OCI-LY3 (cell line): Measurements from ENCODE around the gene LARP1.

ENCODE experiments used
- H2AFZ ChIP-seq: fragments of 200-600, 300-600 bp; shearing (Covaris generic); 2 replicates; pipeline ENCODE4 v1.6.0; 2014; ENCODE audit warnings: antibody characterized with exemption, low read depth, low read length
- H3K27ac ChIP-seq: fragments of 200-600, 300-600 bp; sonication (generic); 2 replicates; pipeline ENCODE4 v1.5.1; 2014; ENCODE audit warnings: mild to moderate bottlenecking, low read length, moderate library complexity, mixed read lengths
- H3K27me3 ChIP-seq: fragments of 200-600, 300-600 bp; sonication (generic); 2 replicates; pipeline ENCODE4 v1.6.1; 2014; ENCODE audit warnings: low read depth, low read length, mixed read lengths
- H3K36me3 ChIP-seq: fragments of 200-600, 300-600 bp; sonication (generic); replicated peaks from 2 replicates; pipeline ENCODE3; 2014; ENCODE audit warnings: low read depth, low read length, mixed read lengths
- H3K4me1 ChIP-seq: fragments of 300-600, 200-600 bp; sonication (generic); 2 replicates; pipeline ENCODE4 v1.6.1; 2014; ENCODE audit warnings: low read length, mixed read lengths
- H3K4me2 ChIP-seq: fragments of 200-600, 300-600 bp; sonication (generic); 2 replicates; pipeline ENCODE4 v1.6.1; 2014; ENCODE audit warnings: low read length, mixed read lengths
- H3K4me3 ChIP-seq: fragments of 300-600, 200-600 bp; sonication (generic); 2 replicates; pipeline ENCODE4 v1.5.1; 2014; ENCODE audit warnings: antibody characterized with exemption, mild to moderate bottlenecking, low read length, moderate library complexity
- H3K79me2 ChIP-seq: fragments of 300-600, 200-600 bp; shearing (Covaris generic); 2 replicates; pipeline ENCODE4 v1.6.1; 2014; ENCODE audit warnings: mild to moderate bottlenecking, low read length, mixed read lengths
- H3K9ac ChIP-seq: fragments of 300-600, 200-600 bp; shearing (Covaris generic); 2 replicates; pipeline ENCODE4 v1.6.0; 2014; ENCODE audit warnings: mild to moderate bottlenecking, low read length, moderate library complexity
- H3K9me3 ChIP-seq: fragments of 200-600, 300-600 bp; shearing (Covaris generic); 2 replicates; pipeline ENCODE4 v1.6.1; 2014; ENCODE audit warnings: low read length, mixed read lengths; ENCODE audit not compliant: insufficient read depth
- H4K20me1 ChIP-seq: fragments of 200-600, 300-600 bp; sonication (generic); 2 replicates; pipeline ENCODE4 v1.6.1; 2016; ENCODE audit warnings: low read length, mixed read lengths; ENCODE audit not compliant: insufficient read depth
- EZH2phosphoT487 ChIP-seq: fragments of 200-600 bp; shearing (Covaris generic); IDR thresholded peaks from 2 replicates; pipeline ENCODE4 v1.6.1; 2018; ENCODE audit warnings: antibody characterized with exemption, mixed run types, low read depth
- TF ChIP-seq, protein P1 (sequence below): fragments of 200-600, 300-600 bp; sonication (generic); IDR thresholded peaks from 2 replicates; pipeline ENCODE4 v1.5.1; 2014; ENCODE audit warnings: antibody characterized with exemption, low read length, low read depth

The LARP1 gene

DNA sequence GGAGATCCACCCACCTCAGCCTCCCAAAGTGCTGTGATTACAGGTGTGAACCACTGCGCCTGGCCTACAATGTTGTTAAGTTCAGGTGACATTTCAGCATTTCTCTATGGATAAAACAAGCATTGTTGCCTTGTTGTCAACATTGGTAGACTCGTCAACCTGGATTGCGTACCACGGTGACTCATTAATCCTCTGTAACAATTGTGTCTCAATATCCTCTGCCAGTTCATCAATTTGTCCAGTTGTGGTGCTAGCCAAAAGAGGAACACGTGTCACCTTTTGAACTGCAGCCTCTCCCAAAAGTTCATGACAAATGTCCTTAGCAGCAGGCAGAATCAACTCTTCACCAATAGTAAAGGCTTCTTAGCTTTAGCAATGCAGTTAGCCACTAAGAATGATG, 46.3 kb upstream of the LARP1 start:
- Histone ChIP-seq H2AFZ (no peak overlapping the region), H3K9ac (no peak overlapping the region), H3K4me1 (no peaks in the 10 kb centered on the region), H3K36me3 (no peaks in the 10 kb centered on the region), H3K4me3 (no peak overlapping the region), H3K4me2 (no peak overlapping the region), H3K27me3 (no peaks in the 10 kb centered on the region), H3K79me2 (no peaks in the 10 kb centered on the region), H3K27ac (no peak overlapping the region), H4K20me1 (no peaks in the 10 kb centered on the region), H3K9me3 (no peaks in the 10 kb centered on the region)
- TF ChIP-seq EZH2phosphoT487 = no peak
- TF ChIP-seq, protein P1, sequence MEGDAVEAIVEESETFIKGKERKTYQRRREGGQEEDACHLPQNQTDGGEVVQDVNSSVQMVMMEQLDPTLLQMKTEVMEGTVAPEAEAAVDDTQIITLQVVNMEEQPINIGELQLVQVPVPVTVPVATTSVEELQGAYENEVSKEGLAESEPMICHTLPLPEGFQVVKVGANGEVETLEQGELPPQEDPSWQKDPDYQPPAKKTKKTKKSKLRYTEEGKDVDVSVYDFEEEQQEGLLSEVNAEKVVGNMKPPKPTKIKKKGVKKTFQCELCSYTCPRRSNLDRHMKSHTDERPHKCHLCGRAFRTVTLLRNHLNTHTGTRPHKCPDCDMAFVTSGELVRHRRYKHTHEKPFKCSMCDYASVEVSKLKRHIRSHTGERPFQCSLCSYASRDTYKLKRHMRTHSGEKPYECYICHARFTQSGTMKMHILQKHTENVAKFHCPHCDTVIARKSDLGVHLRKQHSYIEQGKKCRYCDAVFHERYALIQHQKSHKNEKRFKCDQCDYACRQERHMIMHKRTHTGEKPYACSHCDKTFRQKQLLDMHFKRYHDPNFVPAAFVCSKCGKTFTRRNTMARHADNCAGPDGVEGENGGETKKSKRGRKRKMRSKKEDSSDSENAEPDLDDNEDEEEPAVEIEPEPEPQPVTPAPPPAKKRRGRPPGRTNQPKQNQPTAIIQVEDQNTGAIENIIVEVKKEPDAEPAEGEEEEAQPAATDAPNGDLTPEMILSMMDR = no peak

DNA sequence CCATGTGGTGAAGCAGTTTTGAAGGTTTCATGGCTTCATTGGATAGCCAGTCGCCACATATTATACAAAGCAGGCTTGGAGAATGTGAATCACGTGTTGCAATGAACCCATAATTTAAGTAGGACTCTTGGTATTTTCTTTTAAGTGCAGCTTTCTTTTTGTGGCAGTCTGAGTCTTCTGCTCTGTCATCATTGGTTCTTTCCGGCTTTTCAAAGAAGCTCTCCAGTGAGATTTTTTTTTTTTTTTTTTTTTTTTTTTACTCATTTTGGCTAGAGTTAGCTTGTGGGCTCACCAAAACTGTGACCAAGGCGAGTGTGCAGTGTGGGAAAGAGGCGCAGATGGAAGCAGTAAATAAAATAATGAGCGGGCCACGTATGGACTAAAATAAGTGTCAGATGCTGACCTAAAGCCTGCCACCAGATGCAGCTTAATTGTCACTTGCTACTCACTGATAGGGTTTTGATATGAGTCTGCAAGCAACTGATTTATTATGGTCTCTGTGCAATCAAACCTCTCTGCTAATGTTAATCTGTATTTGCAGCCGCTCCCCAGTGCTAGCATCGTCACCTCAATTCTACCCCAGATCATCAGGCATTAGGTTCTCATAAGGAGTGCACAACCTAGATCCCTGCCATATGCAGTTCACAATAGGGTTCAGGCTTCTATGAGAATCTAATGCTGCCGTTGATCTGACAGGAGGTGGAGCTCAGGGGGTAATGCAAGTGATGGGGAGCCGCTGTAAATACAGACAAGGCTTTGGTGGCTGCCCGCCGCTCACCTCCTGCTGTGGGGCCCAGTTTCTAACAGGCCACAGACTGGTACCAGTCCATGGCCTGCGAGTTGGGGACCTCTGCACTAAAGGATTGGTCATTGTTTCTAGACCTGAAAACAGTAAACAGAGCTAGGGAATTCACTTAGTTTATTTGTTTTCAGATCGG, 45.5 kb upstream of the LARP1 start:
- Histone ChIP-seq H3K27ac (no peak overlapping the region), H3K4me2 (no peak overlapping the region), H4K20me1 (no peaks in the 10 kb centered on the region), H3K9ac (no peak overlapping the region), H3K4me1 (peaks cover 2% of the 10 kb centered on the region; the same call in 1 of the 2 replicates), H2AFZ (no peak overlapping the region), H3K79me2 (no peaks in the 10 kb centered on the region), H3K4me3 (no peak overlapping the region), H3K27me3 (no peaks in the 10 kb centered on the region), H3K36me3 (no peaks in the 10 kb centered on the region), H3K9me3 (no peaks in the 10 kb centered on the region)
- TF ChIP-seq, protein P1 = no peak
- TF ChIP-seq EZH2phosphoT487 = no peak

DNA sequence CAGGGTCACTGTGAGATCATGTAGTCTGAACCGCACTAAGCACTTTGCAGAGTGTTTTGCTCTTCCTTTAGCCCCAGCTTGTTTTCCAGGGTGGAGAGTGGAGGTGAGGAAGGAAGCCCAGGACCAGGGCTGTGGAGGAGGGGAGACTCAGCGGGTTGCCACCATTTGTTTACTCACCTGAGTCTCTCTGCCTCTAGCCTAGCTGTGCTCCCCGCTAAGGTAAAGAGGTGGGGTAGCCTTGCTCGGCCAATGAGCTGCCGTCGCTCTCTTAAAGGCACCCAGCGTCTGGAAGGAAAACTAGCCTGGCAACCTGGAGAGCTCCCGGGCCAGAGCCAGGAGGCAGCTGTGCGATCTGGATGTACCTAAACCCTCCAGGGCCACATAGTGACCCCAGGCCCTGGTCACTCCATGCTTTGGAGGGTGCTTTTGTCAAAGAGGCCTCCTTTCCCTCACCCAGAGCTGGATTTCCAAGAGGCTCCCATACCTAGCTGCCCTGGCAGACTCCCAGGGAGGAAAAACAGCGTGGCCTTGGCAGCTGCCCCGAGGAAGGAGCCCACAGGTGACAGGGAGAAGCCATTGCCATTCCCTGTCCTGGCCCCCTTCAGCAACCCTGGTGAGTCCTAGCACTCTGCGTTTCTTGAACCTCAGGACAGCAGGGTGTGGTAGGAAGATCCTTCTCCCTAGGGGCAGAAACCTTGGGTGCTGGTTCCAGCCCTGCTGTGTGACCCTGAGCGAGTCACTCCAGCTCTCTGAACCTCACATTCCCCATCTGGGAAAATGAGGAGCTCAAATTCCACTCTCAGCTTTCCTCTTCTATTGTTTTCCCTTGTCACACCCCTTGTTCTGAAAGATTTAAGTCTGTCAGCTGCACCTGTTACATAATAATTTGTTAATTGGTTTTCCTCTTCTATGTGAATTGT, 42.4 kb upstream of the LARP1 start:
- Histone ChIP-seq H3K4me2 (no peak overlapping the region), H2AFZ (no peak overlapping the region), H3K36me3 (no peaks in the 10 kb centered on the region), H4K20me1 (no peaks in the 10 kb centered on the region), H3K9ac (no peak overlapping the region), H3K4me1 (peaks cover 3% of the 10 kb centered on the region; the same call in 1 of the 2 replicates), H3K9me3 (no peaks in the 10 kb centered on the region), H3K27ac (no peak overlapping the region), H3K27me3 (no peaks in the 10 kb centered on the region), H3K4me3 (no peak overlapping the region), H3K79me2 (no peaks in the 10 kb centered on the region)
- no peak for TF ChIP-seq EZH2phosphoT487
- TF ChIP-seq, protein P1 = no peak

DNA sequence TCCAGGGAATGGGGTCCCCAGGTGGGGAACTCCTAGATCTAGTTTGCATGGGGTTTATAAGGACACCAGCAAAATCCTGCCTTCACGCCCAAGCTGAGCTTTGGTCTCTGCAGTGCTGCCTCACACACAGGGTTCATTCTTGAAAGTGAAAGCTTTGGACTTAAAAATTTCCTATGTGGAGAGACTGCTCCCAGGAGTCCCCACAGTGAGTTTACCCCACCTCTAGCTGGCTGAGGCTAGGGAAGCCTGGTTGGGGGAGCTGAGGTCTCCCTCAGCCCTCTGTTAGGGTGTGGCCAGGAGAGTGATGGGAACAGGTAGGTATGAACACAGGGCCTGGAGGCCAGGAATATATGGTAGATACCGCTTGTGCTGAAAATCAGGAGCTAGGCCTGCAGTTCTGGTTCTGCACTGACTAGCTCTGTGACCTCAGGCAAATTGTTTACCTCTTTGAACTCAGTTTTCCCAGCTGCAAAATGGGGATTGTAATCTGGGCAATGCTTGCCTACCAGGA, 41.5 kb upstream of the LARP1 start:
- H3K4me3 ChIP-seq = no peak overlapping the region
- H3K4me1 ChIP-seq = peaks cover 3% of the 10 kb centered on the region; the same call in 1 of the 2 replicates
- H3K36me3 ChIP-seq = no peaks in the 10 kb centered on the region
- H3K27ac ChIP-seq = no peak overlapping the region
- H4K20me1 ChIP-seq = no peaks in the 10 kb centered on the region
- no peaks in the 10 kb centered on the region for H3K79me2 ChIP-seq
- H3K27me3 ChIP-seq = no peaks in the 10 kb centered on the region
- no peak overlapping the region for H3K9ac ChIP-seq
- no peak for TF ChIP-seq EZH2phosphoT487
- TF ChIP-seq, protein P1 = no peak
- H3K4me2 ChIP-seq = no peak overlapping the region
- no peaks in the 10 kb centered on the region for H3K9me3 ChIP-seq
- H2AFZ ChIP-seq = no peak overlapping the region
